GM12878 (cell line): ENCODE data around the gene AHNAK2.

Experiments
- EZH2 ChIP-seq: IDR thresholded peaks from 2 replicates; pipeline ENCODE4 v1.6.1; 2012; ENCODE audit warnings: low read depth, mild to moderate bottlenecking, control low read depth, inconsistent platforms, low read length, borderline replicate concordance; ENCODE audit not compliant: control insufficient read depth
- HCFC1 ChIP-seq: fragments of 150-350 bp; IDR thresholded peaks from 2 replicates; pipeline ENCODE4 v1.6.1; 2014; ENCODE audit warnings: low read length
- POLR2A ChIP-seq: IDR thresholded peaks from 2 replicates; pipeline ENCODE4 v1.6.1; 2011; ENCODE audit warnings: low read depth, mild to moderate bottlenecking, low read length
- RUNX3 ChIP-seq: IDR thresholded peaks from 2 replicates; pipeline ENCODE4 v1.6.1; 2012; ENCODE audit warnings: low read length, inconsistent platforms
- TCF7 ChIP-seq: IDR thresholded peaks from 2 replicates; pipeline ENCODE4 v1.6.1; 2014; ENCODE audit warnings: antibody characterized with exemption, borderline replicate concordance
- ZNF24 ChIP-seq: fragments of 450-650 bp; IDR thresholded peaks from 2 replicates; pipeline ENCODE4 v1.6.1; 2017; ENCODE audit warnings: antibody characterized with exemption, mild to moderate bottlenecking
- ZZZ3 ChIP-seq: IDR thresholded peaks from 2 replicates; pipeline ENCODE4 v1.6.1; 2011; ENCODE audit warnings: low read depth; ENCODE audit not compliant: control insufficient read depth, insufficient read length
- TF ChIP-seq, protein P1 (sequence below): IDR thresholded peaks from 2 replicates; pipeline ENCODE4 v1.6.1; 2011; ENCODE audit warnings: low read depth, low read length, improper control_type of control experiment, borderline replicate concordance

DNA sequence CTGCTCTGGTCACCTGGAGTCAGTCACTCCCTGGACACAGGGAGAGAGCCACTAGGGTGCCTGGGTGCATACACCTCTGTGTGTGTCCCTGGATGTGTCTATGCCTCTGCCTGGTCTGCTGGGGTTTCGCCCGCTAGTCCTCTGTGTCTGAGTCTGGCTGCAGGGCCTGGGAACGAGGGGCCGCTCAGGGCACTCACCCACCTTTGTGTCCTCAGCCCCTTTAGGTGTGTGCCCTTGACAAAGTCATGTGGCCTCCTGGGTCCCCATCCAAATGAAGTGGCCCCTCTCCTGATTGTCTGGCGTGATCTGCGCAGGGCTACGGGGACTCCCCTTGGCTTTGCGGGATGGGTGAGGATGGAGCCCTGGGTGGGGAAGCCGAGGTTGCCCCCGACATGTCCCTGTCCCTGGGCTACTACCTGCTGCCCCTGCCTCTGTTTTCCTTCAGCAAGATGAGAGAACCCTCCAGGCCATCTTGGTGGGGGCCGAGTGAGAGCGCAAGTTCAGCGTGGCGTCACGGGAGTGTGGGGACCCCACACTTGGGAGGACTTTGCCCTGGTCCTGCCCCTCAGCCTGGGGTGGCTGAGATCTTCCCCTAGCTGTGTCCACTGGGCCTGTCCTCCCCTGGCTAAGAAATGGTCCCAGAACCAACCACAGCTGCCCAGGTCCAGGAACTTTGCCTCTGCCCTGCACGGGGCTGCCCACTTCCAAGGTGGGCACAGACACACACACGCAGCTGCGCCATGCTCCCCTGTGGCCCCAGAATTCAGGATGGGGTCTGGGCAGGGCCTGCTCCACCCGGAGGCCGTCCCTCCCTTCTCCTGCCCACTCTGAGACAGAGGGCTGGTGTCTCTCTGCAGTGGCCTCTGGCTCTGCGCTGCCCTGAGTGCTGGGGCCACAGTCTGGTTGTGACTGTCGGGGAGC, 2.7 kb upstream of the AHNAK2 start:
- TF ChIP-seq POLR2A (no peak), ZZZ3 (no peak), TCF7 (no peak), RUNX3 (no peak), HCFC1 (no peak), ZNF24 (no peak), EZH2 (no peak)
- TF ChIP-seq, protein P1, sequence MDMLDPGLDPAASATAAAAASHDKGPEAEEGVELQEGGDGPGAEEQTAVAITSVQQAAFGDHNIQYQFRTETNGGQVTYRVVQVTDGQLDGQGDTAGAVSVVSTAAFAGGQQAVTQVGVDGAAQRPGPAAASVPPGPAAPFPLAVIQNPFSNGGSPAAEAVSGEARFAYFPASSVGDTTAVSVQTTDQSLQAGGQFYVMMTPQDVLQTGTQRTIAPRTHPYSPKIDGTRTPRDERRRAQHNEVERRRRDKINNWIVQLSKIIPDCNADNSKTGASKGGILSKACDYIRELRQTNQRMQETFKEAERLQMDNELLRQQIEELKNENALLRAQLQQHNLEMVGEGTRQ = no peak
